HEK293 (cell line): Measurements from ENCODE around the gene ZFP57.

Experiments
- CTCF ChIA-PET: fragments of 350-600 bp; formaldehyde crosslinking; extraction: SDS; loops from one replicate; lab custom pipeline; 2021; ENCODE audit warnings: antibody characterized with exemption; lab: Yijun Ruan, JAX
- POLR2A ChIA-PET: fragments of 300-600 bp; formaldehyde crosslinking; extraction: SDS; loops from one replicate; lab custom pipeline; 2020; ENCODE audit warnings: antibody characterized with exemption, inconsistent platforms; lab: Yijun Ruan, JAX
- H3K27ac ChIP-seq: fragments of 200-500 bp; sonication (Bioruptor generic); 2 replicates; pipeline ENCODE4 v1.5.1; 2014; ENCODE audit warnings: low read depth, low read length, control low read depth, inconsistent platforms; ENCODE audit errors: extremely low read depth
- H3K36me3 ChIP-seq, 2 experiments: fragments of 200-500 bp in 1 of 2; sonication (Bioruptor generic) in 1 of 2; 1 replicate in 1 of 2; 2 replicates in 1 of 2; pipeline ENCODE4 v1.5.1; 2014 to 2017; ENCODE audit warnings: inconsistent platforms in 2 of 2, low read length in 2 of 2; ENCODE audit not compliant: control insufficient read depth in 2 of 2, insufficient read depth in 1 of 2
- H3K4me1 ChIP-seq: fragments of 200-500 bp; sonication (Bioruptor generic); 2 replicates; pipeline ENCODE4 v1.5.1; 2014; ENCODE audit warnings: mild to moderate bottlenecking, low read length, inconsistent platforms; ENCODE audit not compliant: control insufficient read depth, insufficient read depth
- H3K4me3 ChIP-seq: 2 replicates; pipeline ENCODE4 v1.5.1; 2011; ENCODE audit warnings: low read depth, mild to moderate bottlenecking, control low read depth, low read length, moderate library complexity
- H3K9me3 ChIP-seq: fragments of 200-500 bp; sonication (Bioruptor generic); 2 replicates; pipeline ENCODE4 v1.5.1; 2014; ENCODE audit warnings: low read depth, low read length, inconsistent platforms; ENCODE audit not compliant: control insufficient read depth, insufficient read depth
- CTCF ChIP-seq: fragments of 450-650 bp; formaldehyde crosslinking; IDR thresholded peaks from 2 replicates; pipeline ENCODE4 v1.5.1; 2016; ENCODE audit warnings: missing biosample characterization, missing genetic modification characterization
- GLI2 ChIP-seq: fragments of 450-650 bp; formaldehyde crosslinking; IDR thresholded peaks from 2 replicates; pipeline ENCODE4; 2017; ENCODE audit warnings: missing biosample characterization, missing genetic modification characterization, low read depth, borderline replicate concordance
- GLI4 ChIP-seq: fragments of 450-650 bp; formaldehyde crosslinking; IDR thresholded peaks from 2 replicates; pipeline ENCODE4 v1.5.1; 2016; ENCODE audit warnings: missing biosample characterization, missing genetic modification characterization
- IKZF3 ChIP-seq: fragments of 450-650 bp; IDR thresholded peaks from 2 replicates; pipeline ENCODE4 v1.5.0; 2018; ENCODE audit warnings: missing biosample characterization, mild to moderate bottlenecking, missing genetic modification characterization, moderate library complexity
- PRDM4 ChIP-seq: fragments of 450-650 bp; formaldehyde crosslinking; IDR thresholded peaks from 2 replicates; pipeline ENCODE4 v1.5.1; 2017; ENCODE audit warnings: missing biosample characterization, missing genetic modification characterization
- RBAK ChIP-seq: fragments of 450-650 bp; formaldehyde crosslinking; IDR thresholded peaks from 2 replicates; pipeline ENCODE4 v1.5.1; 2016; ENCODE audit warnings: missing biosample characterization, missing genetic modification characterization
- SP2 ChIP-seq: fragments of 450-650 bp; formaldehyde crosslinking; IDR thresholded peaks from 2 replicates; pipeline ENCODE4 v1.5.1; 2016; ENCODE audit warnings: missing biosample characterization, missing genetic modification characterization
- TRIM28 ChIP-seq: IDR thresholded peaks from 2 replicates; pipeline ENCODE4 v1.6.1; 2011; ENCODE audit warnings: low read length, control low read depth, borderline replicate concordance
- ZBTB6 ChIP-seq: fragments of 450-650 bp; formaldehyde crosslinking; IDR thresholded peaks from 2 replicates; pipeline ENCODE4 v1.5.1; 2017; ENCODE audit warnings: missing biosample characterization, missing genetic modification characterization
- ZNF335 ChIP-seq: fragments of 450-650 bp; formaldehyde crosslinking; conservative IDR thresholded peaks from 2 replicates; pipeline ENCODE4 v1.5.1; 2016; ENCODE audit warnings: missing biosample characterization, missing genetic modification characterization
- ZNF350 ChIP-seq: fragments of 450-650 bp; formaldehyde crosslinking; IDR thresholded peaks from 2 replicates; pipeline ENCODE4 v1.5.0; 2017; ENCODE audit warnings: missing biosample characterization, mild to moderate bottlenecking, missing genetic modification characterization
- ZNF639 ChIP-seq: fragments of 450-650 bp; formaldehyde crosslinking; IDR thresholded peaks from 2 replicates; pipeline ENCODE4 v1.5.1; 2016; ENCODE audit warnings: missing biosample characterization, missing genetic modification characterization
- ZNF654 ChIP-seq: fragments of 450-650 bp; formaldehyde crosslinking; IDR thresholded peaks from 2 replicates; pipeline ENCODE4 v1.5.1; 2016; ENCODE audit warnings: low read depth, missing biosample characterization, missing genetic modification characterization
- ZNF777 ChIP-seq: fragments of 450-650 bp; formaldehyde crosslinking; IDR thresholded peaks from 2 replicates; pipeline ENCODE4 v1.5.1; 2017; ENCODE audit warnings: missing biosample characterization, missing genetic modification characterization, borderline replicate concordance

The ZFP57 gene

GRCh38 chr6:29649701-29650673, 31.0 kb downstream of the ZFP57 start (continued):
- TF ChIP-seq ZNF639 (no peak), SP2 (tag by site-specific recombination) (peak; percentile 32), ZNF777 (peak; percentile 82), ZNF350 (tag by site-specific recombination) (no peak), RBAK (no peak), ZBTB6 (tag by site-specific recombination) (no peak), GLI2 (tag by site-specific recombination) (no peak), PRDM4 (tag by site-specific recombination) (no peak)

- Histone ChIP-seq H3K4me1 (no peaks in the 10 kb centered on the region), H3K9me3 (no peaks in the 10 kb centered on the region), H3K36me3 (no peaks in the 10 kb centered on the region), H3K27ac (no peak overlapping the region), H3K4me3 (no peak overlapping the region)
- TF ChIP-seq CTCF: peak; percentile 22; the same call in 1 of the 2 replicates
- TF ChIP-seq TRIM28: no peak
- TF ChIP-seq ZNF335 (tag by site-specific recombination): peak; percentile 33; the same call in 1 of the 2 replicates
- TF ChIP-seq IKZF3 (tag by site-specific recombination): peak; percentile 80
- no peak for TF ChIP-seq GLI4 (tag by site-specific recombination)
- peak; percentile 79 for TF ChIP-seq ZNF654 (tag by site-specific recombination)
- ChIA-PET POLR2A (interaction anchor here (0.9 to 3.4 kb wide), 3 partner anchors 15 to 185 kb away, joined by 3 to 34 read pairs (median 4); partner anchors contain the start of gene GABBR1), CTCF (interaction anchor here (0.5 to 10.5 kb wide), 39 partner anchors 9 to 748 kb away, joined by 3 to 287 read pairs (median 4); partner anchors contain the start of genes GABBR1, MOG and OR12D3)
Measured at GRCh38 chr6:29647927-29648642, 32.9 kb downstream of the ZFP57 start.
